ENCODE measurements around the gene IFNGR1.

Gene IFNGR1

GRCh38 chr6:137202078-137202477 lies 17.1 kb downstream of the IFNGR1 start:
- no peak for DNase-seq (ENCODE audit: low read depth)
- peak; percentile 62 for TF ChIP-seq CTCF (IDR thresholded peaks at IDR 0.05; ENCODE audit: low read depth, low read length, missing control alignments)
- H3K4me3 ChIP-seq (ENCODE audit: low read depth, low read length), result no peak overlapping the region

GRCh38 chr6:137201006-137201405 lies 18.2 kb downstream of the IFNGR1 start:
- no peak for DNase-seq (ENCODE audit: low read depth)
- no peak for TF ChIP-seq CTCF (IDR thresholded peaks at IDR 0.05; ENCODE audit: low read depth, low read length, missing control alignments)
- no peak overlapping the region for H3K4me3 ChIP-seq (ENCODE audit: low read depth, low read length)

GRCh38 chr6:137200288-137200687 lies 18.9 kb downstream of the IFNGR1 start:
- no peak overlapping the region for H3K4me3 ChIP-seq (ENCODE audit: low read depth, low read length)
- no peak for DNase-seq (ENCODE audit: low read depth)
- TF ChIP-seq CTCF (IDR thresholded peaks at IDR 0.05; ENCODE audit: low read depth, low read length, missing control alignments), result no peak

GRCh38 chr6:137197684-137198645 lies 21.2 kb downstream of the IFNGR1 start:
- no peak for TF ChIP-seq CTCF (IDR thresholded peaks at IDR 0.05; ENCODE audit: low read depth, low read length, missing control alignments)
- H3K4me3 ChIP-seq (ENCODE audit: low read depth, low read length), result no peak overlapping the region
- DNase-seq (ENCODE audit: low read depth), result no peak

- DNase-seq (ENCODE audit: low read depth), result no peak
- TF ChIP-seq CTCF (IDR thresholded peaks at IDR 0.05; ENCODE audit: low read depth, low read length, missing control alignments), result no peak
- no peak overlapping the region for H3K4me3 ChIP-seq (ENCODE audit: low read depth, low read length)
Measured at GRCh38 chr6:137193256-137194070, 25.7 kb downstream of the IFNGR1 start.

GRCh38 chr6:137192821-137193220 lies 26.4 kb downstream of the IFNGR1 start:
- DNase-seq (ENCODE audit: low read depth), result no peak
- no peak for TF ChIP-seq CTCF (IDR thresholded peaks at IDR 0.05; ENCODE audit: low read depth, low read length, missing control alignments)

More at GRCh38 chr6:137192821-137193220, 26.4 kb downstream of the IFNGR1 start:
- H3K4me3 ChIP-seq (ENCODE audit: low read depth, low read length), result no peak overlapping the region
